GM23338 (cell line): ENCODE results near the gene HDAC10. TPM values are rescaled to one million over a fixed set of nuclear protein-coding genes. Genes with fewer than 3 reads are reported as not detected.

ENCODE experiments used
- ATAC-seq: fragments of 200-7000 bp; cut with Tn5 transposase; 3 replicates; pipeline ENCODE4 v1.9.1; 2020
- DNase-seq: peaks from one replicate; pipeline ENCODE4 v3.0.0-alpha.2; 2015; ENCODE audit warnings: low spot score
- H2AFZ ChIP-seq: fragments of 200-600 bp; sonication (generic); 2 replicates; pipeline ENCODE4 v1.8.0; 2016; ENCODE audit warnings: antibody characterized with exemption, mild to moderate bottlenecking, moderate library complexity
- H3F3A ChIP-seq: fragments of 200-600 bp; sonication (generic); replicated peaks from 2 replicates; pipeline ENCODE4 v1.8.0; 2017; ENCODE audit warnings: antibody characterized with exemption, mixed run types, low read depth
- H3K27ac ChIP-seq: fragments of 200-600 bp; sonication (generic); 2 replicates; pipeline ENCODE4 v1.6.1; 2016; ENCODE audit warnings: low read depth
- H3K27me3 ChIP-seq: fragments of 200-600 bp; sonication (generic); 2 replicates; pipeline ENCODE4 v1.8.0; 2016; ENCODE audit warnings: mild to moderate bottlenecking, mixed run types, moderate library complexity; ENCODE audit not compliant: insufficient read depth
- H3K36me3 ChIP-seq: fragments of 200-600 bp; sonication (generic); 2 replicates; pipeline ENCODE4 v1.8.0; 2016; ENCODE audit warnings: mild to moderate bottlenecking; ENCODE audit not compliant: insufficient read depth
- H3K4me1 ChIP-seq: fragments of 200-600 bp; sonication (generic); 2 replicates; pipeline ENCODE4 v1.8.0; 2016; ENCODE audit warnings: mild to moderate bottlenecking, moderate library complexity; ENCODE audit not compliant: insufficient read depth
- H3K4me2 ChIP-seq: fragments of 200-600 bp; sonication (generic); 2 replicates; pipeline ENCODE4 v1.7.1; 2017; ENCODE audit warnings: mixed run types
- H3K4me3 ChIP-seq: fragments of 200-600 bp; sonication (generic); 2 replicates; pipeline ENCODE4 v1.6.1; 2016; ENCODE audit warnings: mixed run types
- H3K79me2 ChIP-seq: fragments of 200-600 bp; sonication (generic); replicated peaks from 2 replicates; pipeline ENCODE4 v1.8.0; 2017; ENCODE audit warnings: mild to moderate bottlenecking; ENCODE audit not compliant: insufficient read depth
- H3K9me2 ChIP-seq: fragments of 200-600 bp; sonication (generic); 2 replicates; pipeline ENCODE4 v1.8.0; 2017; ENCODE audit not compliant: insufficient read depth
- H4K20me1 ChIP-seq: fragments of 200-600 bp; sonication (generic); replicated peaks from 2 replicates; pipeline ENCODE4 v1.8.0; 2017; ENCODE audit warnings: mild to moderate bottlenecking; ENCODE audit not compliant: insufficient read depth
- H3K27ac Mint-ChIP-seq: 2 replicates; pipeline ENCODE4 v1.8.0; 2020; ENCODE audit warnings: inconsistent platforms, mild to moderate bottlenecking, moderate library complexity, mixed read lengths
- H3K27me3 Mint-ChIP-seq: 3 replicates; pipeline ENCODE4 v1.8.0; 2022; ENCODE audit warnings: low read depth, mild to moderate bottlenecking, moderate library complexity, mixed read lengths, inconsistent platforms; ENCODE audit not compliant: insufficient read depth, poor library complexity
- H3K36me3 Mint-ChIP-seq: 3 replicates; pipeline ENCODE4 v1.8.0; 2021; ENCODE audit warnings: low read depth, mild to moderate bottlenecking, inconsistent platforms, moderate library complexity, mixed read lengths
- H3K4me1 Mint-ChIP-seq: 3 replicates; pipeline ENCODE4 v1.8.0; 2020; ENCODE audit warnings: mild to moderate bottlenecking, inconsistent platforms, mixed read lengths
- H3K4me3 Mint-ChIP-seq: 3 replicates; pipeline ENCODE4 v1.8.0; 2021; ENCODE audit warnings: moderate library complexity, mild to moderate bottlenecking, inconsistent platforms, mixed read lengths
- H3K9me3 Mint-ChIP-seq: 3 replicates; pipeline ENCODE4 v1.8.0; 2020; ENCODE audit warnings: moderate library complexity, mild to moderate bottlenecking, inconsistent platforms, mixed read lengths
- polyA plus RNA-seq: library from polyadenylated mRNA; unstranded; fragments of >200 nt; fragmentation: Nextera tagmentation; extraction: Ambion mirVana; gene quantifications from 2 replicates; pipeline ENCODE4 v1.2.1, GENCODE V29; 2016
- total RNA-seq: library from RNA; depleted of rRNA; stranded (reverse); fragments of >200 nt; shearing (Covaris generic); gene quantifications from 2 replicates; pipeline ENCODE4 v1.2.3, GENCODE V29; 2014
- TF ChIP-seq, protein P1 (sequence below): fragments of 250-450 bp; sonication (Bioruptor Pico); IDR thresholded peaks from 2 replicates; pipeline ENCODE4 v1.5.0; 2020; ENCODE audit warnings: mild to moderate bottlenecking, moderate library complexity
- TF ChIP-seq, protein P2 (sequence below), 2 experiments: fragments of 200-600 bp in 1 of 2; sonication (generic) in 1 of 2; conservative IDR thresholded peaks; 2 replicates each; pipeline versions ENCODE4 v1.5.1 to v1.6.1; 2016 to 2017; ENCODE audit warnings: antibody characterized with exemption in 2 of 2, low read depth in 2 of 2, mild to moderate bottlenecking in 2 of 2, moderate library complexity in 1 of 2

The HDAC10 gene
- total and polyA plus RNA-seq, 2 experiments from 2014 or later = 4.1 to 41.9 TPM

DNA sequence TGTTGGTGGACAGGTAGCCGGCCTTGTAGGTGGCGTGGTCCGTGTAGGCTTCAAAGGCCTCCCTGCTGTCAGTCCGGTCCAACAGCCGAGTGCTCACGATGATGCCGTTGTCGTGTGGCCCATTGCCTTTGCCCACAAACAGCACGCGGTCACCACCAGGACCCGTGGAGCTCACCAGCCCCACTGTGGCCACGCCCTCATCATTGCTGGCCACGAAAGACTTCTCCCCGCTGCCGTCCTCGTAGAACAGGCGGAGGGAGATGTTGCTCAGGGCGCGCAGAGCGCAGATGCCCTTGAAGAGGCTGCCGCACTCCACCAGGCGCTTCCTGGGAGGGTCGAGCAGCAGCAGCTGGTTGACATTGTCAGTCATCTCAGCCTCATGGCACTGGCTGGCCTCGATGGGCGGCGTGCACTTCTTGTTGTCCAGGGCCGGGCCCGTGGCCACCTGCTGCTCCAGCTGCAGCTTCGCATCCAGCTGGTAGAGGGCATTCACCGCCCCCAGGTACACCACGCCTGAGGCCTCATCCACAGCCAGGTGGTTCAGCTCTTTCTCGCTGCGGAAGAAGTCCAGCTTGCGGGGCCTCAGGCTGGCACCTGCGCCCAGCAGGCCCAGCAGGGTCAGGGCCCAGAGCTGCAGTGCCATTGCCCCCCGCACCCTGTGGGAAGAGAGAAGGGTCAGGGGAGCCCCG is 39.0 kb upstream of the HDAC10 start (continued):
- TF ChIP-seq, protein P1, sequence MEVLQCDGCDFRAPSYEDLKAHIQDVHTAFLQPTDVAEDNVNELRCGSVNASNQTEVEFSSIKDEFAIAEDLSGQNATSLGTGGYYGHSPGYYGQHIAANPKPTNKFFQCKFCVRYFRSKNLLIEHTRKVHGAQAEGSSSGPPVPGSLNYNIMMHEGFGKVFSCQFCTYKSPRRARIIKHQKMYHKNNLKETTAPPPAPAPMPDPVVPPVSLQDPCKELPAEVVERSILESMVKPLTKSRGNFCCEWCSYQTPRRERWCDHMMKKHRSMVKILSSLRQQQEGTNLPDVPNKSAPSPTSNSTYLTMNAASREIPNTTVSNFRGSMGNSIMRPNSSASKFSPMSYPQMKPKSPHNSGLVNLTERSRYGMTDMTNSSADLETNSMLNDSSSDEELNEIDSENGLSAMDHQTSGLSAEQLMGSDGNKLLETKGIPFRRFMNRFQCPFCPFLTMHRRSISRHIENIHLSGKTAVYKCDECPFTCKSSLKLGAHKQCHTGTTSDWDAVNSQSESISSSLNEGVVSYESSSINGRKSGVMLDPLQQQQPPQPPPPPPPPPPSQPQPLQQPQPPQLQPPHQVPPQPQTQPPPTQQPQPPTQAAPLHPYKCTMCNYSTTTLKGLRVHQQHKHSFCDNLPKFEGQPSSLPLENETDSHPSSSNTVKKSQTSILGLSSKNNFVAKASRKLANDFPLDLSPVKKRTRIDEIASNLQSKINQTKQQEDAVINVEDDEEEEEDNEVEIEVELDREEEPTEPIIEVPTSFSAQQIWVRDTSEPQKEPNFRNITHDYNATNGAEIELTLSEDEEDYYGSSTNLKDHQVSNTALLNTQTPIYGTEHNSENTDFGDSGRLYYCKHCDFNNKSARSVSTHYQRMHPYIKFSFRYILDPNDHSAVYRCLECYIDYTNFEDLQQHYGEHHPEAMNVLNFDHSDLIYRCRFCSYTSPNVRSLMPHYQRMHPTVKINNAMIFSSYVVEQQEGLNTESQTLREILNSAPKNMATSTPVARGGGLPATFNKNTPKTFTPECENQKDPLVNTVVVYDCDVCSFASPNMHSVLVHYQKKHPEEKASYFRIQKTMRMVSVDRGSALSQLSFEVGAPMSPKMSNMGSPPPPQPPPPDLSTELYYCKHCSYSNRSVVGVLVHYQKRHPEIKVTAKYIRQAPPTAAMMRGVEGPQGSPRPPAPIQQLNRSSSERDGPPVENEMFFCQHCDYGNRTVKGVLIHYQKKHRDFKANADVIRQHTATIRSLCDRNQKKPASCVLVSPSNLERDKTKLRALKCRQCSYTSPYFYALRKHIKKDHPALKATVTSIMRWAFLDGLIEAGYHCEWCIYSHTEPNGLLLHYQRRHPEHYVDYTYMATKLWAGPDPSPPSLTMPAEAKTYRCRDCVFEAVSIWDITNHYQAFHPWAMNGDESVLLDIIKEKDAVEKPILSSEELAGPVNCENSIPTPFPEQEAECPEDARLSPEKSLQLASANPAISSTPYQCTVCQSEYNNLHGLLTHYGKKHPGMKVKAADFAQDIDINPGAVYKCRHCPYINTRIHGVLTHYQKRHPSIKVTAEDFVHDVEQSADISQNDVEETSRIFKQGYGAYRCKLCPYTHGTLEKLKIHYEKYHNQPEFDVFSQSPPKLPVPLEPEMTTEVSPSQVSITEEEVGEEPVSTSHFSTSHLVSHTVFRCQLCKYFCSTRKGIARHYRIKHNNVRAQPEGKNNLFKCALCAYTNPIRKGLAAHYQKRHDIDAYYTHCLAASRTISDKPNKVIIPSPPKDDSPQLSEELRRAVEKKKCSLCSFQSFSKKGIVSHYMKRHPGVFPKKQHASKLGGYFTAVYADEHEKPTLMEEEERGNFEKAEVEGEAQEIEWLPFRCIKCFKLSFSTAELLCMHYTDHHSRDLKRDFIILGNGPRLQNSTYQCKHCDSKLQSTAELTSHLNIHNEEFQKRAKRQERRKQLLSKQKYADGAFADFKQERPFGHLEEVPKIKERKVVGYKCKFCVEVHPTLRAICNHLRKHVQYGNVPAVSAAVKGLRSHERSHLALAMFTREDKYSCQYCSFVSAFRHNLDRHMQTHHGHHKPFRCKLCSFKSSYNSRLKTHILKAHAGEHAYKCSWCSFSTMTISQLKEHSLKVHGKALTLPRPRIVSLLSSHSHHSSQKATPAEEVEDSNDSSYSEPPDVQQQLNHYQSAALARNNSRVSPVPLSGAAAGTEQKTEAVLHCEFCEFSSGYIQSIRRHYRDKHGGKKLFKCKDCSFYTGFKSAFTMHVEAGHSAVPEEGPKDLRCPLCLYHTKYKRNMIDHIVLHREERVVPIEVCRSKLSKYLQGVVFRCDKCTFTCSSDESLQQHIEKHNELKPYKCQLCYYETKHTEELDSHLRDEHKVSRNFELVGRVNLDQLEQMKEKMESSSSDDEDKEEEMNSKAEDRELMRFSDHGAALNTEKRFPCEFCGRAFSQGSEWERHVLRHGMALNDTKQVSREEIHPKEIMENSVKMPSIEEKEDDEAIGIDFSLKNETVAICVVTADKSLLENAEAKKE = no peak
- TF ChIP-seq, protein P2, sequence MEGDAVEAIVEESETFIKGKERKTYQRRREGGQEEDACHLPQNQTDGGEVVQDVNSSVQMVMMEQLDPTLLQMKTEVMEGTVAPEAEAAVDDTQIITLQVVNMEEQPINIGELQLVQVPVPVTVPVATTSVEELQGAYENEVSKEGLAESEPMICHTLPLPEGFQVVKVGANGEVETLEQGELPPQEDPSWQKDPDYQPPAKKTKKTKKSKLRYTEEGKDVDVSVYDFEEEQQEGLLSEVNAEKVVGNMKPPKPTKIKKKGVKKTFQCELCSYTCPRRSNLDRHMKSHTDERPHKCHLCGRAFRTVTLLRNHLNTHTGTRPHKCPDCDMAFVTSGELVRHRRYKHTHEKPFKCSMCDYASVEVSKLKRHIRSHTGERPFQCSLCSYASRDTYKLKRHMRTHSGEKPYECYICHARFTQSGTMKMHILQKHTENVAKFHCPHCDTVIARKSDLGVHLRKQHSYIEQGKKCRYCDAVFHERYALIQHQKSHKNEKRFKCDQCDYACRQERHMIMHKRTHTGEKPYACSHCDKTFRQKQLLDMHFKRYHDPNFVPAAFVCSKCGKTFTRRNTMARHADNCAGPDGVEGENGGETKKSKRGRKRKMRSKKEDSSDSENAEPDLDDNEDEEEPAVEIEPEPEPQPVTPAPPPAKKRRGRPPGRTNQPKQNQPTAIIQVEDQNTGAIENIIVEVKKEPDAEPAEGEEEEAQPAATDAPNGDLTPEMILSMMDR (conservative IDR thresholded peaks at IDR 0.05; ENCODE audit: low read depth in 2 of 2) = no peak

DNA sequence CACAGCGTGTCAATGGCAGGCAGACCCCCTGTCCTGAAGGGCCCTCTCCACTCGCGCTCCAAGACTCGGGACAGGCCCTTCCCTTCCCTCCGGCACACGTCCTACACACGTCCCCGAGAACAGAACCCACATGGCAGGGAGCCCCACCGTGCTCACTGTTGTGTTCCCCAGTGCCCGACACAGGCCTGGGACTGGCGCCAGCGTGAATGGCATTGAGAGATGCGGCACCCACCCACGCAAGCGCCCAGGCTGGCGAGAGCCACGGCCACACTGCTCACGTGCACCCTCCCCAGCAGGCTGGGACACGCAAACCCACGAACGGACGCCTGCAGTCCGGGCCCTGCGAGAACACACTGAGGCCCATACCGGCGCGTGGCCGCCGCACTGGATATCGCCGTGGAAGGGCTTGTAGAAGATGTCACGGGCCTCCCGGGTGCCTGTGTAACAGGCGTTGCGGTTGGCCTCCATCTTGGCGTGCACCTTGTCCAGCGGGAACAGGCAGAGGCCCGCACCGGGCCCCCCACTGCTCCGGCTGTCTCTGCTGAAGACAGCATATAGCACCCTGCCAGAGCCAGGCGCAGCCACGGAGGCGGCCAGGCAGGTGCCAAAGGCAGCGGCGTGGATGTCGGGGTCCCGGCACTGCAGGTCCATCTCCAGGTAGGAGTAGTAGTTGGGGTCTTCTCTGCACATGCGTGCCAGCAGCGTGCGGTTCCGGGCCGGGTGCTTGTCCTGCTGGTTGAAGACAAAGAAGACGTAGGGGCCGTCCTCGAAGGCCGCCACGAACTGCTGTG is 38.3 kb upstream of the HDAC10 start:
- H3K4me1 Mint-ChIP-seq = peaks cover 11% of the 10 kb centered on the region
- H3K9me3 Mint-ChIP-seq = no peaks in the 10 kb centered on the region; the same call in 2 of the 3 replicates
- Histone ChIP-seq H3F3A (no peaks in the 10 kb centered on the region), H3K27ac (no peak overlapping the region), H3K79me2 (peaks cover 18% of the 10 kb centered on the region), H3K4me1 (peaks cover 16% of the 10 kb centered on the region), H3K4me3 (no peak overlapping the region), H3K36me3 (no peaks in the 10 kb centered on the region), H3K4me2 (no peak overlapping the region), H2AFZ (no peak overlapping the region), H3K9me2 (no peaks in the 10 kb centered on the region), H4K20me1 (no peaks in the 10 kb centered on the region; the same call in 1 of the 2 replicates), H3K27me3 (no peaks in the 10 kb centered on the region)
- no peak overlapping the region for H3K4me3 Mint-ChIP-seq
- ATAC-seq (no peak), DNase-seq (no peak)
- H3K36me3 Mint-ChIP-seq = peaks cover 15% of the 10 kb centered on the region
- no peak overlapping the region for H3K27ac Mint-ChIP-seq
- H3K27me3 Mint-ChIP-seq = peaks cover 10% of the 10 kb centered on the region
- TF ChIP-seq, protein P1 = no peak
